Measurements from ENCODE around the gene FBXO36.

DNA sequence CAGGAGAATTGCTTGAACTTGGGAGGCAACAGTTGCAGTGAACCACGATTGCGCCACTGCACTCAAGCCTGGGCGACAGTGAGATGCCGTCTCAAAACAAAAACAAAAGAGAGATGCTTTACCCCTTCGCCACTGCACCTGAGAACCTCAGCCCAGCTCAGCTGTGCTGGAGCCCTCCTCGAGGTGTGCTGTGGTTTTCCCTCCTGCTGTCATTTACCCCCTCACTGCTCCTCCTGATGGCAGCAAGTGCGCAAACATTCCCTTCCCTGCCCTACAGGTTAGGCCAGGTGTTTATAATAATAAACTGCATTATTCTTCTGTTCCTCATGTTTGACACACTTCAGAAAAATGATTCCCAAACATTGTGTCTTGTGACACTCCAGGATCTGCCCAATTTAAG, 8.4 kb downstream of the FBXO36 start:
- TF ChIP-seq CBX3 (IDR thresholded peaks at IDR 0.05; ENCODE audit: borderline replicate concordance, low read depth) (no peak), E2F8 (IDR thresholded peaks at IDR 0.05; ENCODE audit: low read depth, partially characterized antibody) (no peak), CTCF (IDR thresholded peaks at IDR 0.05 in 2 of 3, conservative IDR thresholded peaks at IDR 0.05 in 1 of 3; ENCODE audit: control insufficient read depth in 2 of 3, extremely low read depth in 1 of 3, insufficient read depth in 1 of 3, low read depth in 3 of 3, low read length in 3 of 3) (no peak), GATAD2B (conservative IDR thresholded peaks at IDR 0.05; ENCODE audit: low read depth) (no peak), HDAC2 (IDR thresholded peaks at IDR 0.05) (no peak), FOXM1 (IDR thresholded peaks at IDR 0.05; ENCODE audit: low read depth, low read length) (no peak), ATF3 (IDR thresholded peaks at IDR 0.05; ENCODE audit: borderline replicate concordance, extremely low read depth, low read depth, low read length) (no peak), GABPA (IDR thresholded peaks at IDR 0.05; ENCODE audit: low read depth) (no peak)
- TF ChIP-seq, protein P1, sequence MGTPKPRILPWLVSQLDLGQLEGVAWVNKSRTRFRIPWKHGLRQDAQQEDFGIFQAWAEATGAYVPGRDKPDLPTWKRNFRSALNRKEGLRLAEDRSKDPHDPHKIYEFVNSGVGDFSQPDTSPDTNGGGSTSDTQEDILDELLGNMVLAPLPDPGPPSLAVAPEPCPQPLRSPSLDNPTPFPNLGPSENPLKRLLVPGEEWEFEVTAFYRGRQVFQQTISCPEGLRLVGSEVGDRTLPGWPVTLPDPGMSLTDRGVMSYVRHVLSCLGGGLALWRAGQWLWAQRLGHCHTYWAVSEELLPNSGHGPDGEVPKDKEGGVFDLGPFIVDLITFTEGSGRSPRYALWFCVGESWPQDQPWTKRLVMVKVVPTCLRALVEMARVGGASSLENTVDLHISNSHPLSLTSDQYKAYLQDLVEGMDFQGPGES (IDR thresholded peaks at IDR 0.05): no peak

Measured in GM12878 (cell line).